ENCODE data around the gene PRKCE.

The PRKCE gene

DNA sequence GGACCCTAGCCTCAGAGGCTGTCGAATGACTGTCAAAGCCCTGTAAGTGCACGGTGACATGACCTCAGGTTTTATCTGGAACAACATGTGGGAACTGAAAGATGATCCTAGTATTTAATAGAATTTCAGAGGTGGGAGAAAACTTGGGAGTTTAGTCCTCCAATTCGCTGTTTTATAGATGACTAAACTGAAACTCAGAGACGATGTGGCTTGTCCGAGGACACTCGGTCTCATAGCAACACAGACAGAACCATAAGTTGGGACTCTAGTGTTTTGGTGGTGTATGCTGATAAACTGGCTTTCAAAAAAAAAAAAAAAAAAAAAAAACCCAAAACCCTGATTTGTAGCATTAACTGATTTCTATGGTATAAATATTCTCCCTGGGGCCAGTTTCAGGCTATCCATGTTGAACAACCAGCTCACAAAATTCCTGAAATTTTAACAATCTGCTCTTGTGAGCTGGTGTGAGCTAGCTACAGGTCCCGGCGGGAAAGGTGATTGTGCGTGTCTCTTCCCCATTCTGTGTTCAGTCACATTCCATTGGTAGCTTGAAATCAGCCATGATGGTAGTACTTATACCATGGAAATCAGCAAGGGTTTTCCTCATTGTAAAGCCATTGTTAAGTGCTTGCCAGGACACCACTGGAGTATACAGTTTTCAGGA lies 450.2 kb downstream of the PRKCE start:
- DNase-seq: no peak

GRCh38 chr2:46106690-46107089 lies 455.2 kb downstream of the PRKCE start:
- no peak for DNase-seq

- DNase-seq: no peak
Observed at GRCh38 chr2:46114996-46115395, 463.5 kb downstream of the PRKCE start.

DNA sequence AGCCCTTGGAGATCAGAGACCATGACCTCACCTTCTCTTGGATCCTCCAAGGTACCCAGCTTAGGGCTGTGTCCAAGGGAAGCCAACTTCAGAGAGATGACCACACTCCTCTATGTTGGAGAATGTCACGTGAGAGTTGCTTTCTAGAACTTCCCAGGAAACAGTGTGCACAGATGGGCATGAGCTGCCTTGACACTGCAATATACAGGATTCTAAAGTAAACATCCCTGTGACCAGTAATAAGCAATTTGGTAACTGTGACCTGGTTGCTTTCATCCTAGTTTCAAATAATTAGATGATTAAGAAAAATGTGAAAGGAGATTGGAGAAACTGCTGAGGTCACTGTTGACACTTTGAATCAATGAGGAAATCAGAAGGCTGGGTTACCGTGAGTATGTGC lies 464.7 kb downstream of the PRKCE start:
- DNase-seq: no peak

DNA sequence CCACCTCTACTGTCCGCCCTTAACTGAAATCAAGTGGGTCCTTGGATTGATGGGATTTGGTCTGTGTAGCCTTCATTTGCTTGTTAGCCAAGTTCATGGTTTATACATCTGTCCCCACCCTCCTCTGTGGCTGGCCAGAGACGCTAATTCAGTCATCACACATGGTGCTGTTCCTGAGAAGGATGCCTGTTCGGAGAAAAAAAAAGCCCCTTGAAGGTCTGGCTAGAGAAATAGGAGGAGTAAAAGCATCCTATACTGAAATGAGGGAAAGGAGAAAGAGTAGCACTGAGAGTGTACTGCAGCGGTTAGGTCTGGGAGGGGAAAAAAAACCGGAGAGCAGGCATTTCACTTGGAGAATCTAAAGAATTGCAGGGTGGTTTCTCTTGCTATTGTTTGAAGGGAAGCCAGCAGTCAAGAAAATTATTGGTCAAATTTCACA lies 465.1 kb downstream of the PRKCE start:
- DNase-seq: no peak

DNA sequence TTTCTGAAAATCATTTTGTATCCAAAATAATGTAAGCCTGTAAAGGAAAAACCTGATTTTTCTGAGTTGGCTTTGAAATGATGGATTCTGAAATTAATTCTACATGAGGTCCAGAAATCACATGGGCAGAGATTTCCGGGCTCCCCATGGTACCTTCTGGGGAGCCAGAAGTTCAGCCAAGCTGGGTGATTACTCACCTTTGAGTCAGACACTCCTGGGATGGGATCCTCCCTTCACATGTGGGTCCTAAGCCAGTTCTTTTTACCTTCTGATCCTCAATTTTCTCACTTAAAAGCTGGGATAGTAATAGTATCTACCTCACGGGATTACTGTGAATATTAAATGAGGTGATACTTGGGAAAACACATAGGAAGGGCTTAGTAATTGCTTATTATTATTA lies 465.9 kb downstream of the PRKCE start:
- DNase-seq: no peak

DNA sequence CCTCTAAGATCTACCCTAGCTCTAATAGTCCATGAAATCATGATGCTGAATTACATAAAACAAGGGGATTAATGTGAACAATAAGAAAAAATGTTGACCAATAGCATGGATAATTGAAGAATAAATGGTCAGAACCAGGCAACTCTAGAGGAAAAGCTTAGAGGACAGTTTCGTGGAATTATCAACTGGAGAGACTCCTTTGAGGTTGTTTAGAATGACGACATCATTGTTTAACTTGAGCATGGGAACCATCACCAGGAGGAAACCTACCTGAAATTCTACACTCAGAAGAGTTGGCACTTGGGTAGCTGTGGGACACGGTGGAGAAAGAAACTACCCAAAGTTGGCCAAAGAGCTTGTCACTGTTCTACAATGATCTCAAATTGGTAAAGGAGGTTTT lies 466.5 kb downstream of the PRKCE start:
- DNase-seq: no peak

DNA sequence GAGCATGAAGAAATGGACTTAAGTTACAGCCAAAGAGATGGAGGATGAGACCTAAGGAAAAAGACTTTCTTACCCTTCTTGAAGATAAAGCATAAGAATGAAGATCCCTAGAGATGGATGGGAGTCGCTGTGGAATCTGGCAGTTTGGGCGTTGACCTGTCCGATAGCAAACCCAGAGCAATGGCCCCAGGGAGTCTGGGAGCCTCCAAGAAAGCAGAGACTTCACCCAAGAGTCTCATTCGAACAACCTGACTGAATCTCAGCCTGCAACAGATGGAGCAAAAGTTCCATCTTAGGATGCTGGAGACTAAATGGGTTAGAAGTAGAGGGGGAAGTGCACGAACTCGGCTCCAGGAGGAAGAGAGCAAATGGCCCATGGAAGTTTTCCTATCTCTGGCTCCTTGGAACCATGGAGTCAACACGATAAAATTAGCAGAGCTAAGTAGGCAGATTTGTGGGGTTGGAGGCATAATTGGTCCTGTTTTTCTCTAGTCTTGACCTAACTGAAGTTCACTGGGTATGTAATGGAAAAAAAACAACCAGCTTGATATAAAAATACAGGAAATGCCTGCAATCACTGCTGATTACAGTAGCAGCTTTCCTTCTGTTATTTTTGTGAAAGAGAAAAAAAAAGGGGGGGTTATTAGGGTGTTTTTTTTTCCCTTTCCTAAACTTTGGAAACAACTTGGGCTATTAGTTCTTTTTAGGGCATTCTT lies 467.3 kb downstream of the PRKCE start:
- DNase-seq: no peak

DNA sequence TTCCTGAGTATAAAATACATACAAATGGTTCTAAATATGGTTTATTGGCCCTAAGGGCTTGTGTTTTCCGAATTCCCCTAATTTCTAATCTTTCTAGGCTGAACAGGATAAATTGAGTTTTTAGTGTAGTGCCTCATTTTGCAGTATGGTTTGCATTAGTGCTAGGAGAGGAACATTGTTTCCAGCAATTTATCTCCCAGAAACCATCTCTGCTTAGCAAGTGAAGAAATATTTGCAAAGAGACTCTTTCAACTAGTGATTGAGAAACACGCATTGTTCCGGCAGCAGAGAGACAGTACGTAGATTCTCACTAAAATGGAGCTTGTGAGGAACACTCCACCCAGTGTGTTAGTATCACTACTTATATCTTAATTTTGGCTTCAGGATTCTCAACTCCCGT lies 468.0 kb downstream of the PRKCE start:
- DNase-seq: no peak

GRCh38 chr2:46120792-46121555 lies 469.5 kb downstream of the PRKCE start:
- DNase-seq: no peak

DNA sequence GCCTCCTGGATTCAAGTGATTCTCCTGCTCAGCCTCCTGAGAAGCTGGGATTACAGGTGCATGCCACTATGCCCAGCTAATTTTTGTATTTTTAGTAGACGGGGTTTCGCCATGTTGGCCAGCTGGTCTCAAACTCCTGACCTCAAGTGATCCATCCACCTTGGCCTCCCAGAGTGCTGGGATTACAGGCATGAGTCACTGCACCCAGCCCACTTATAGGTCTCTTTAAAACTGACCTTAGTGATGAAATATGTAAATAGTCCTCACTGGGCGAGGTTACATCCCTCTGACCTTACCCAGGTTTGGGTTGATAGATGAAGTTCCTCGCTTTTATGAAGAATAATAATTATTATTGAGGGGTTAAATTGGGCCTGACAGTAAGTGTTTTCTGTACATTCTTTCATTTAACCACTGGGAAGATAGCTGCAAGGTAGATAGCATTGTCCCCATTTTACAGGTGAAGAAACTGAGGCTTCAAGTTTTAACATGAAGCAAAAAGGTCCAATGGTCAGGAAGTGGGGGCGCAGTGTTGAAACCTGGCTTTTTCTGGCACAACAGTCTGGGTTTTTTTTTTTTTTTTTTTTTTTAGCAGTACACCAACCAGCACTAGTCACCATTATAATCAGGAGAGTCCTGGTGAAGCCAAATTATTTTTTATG lies 471.0 kb downstream of the PRKCE start:
- no peak for DNase-seq

GRCh38 chr2:46123013-46123412 lies 471.5 kb downstream of the PRKCE start:
- no peak for DNase-seq

DNA sequence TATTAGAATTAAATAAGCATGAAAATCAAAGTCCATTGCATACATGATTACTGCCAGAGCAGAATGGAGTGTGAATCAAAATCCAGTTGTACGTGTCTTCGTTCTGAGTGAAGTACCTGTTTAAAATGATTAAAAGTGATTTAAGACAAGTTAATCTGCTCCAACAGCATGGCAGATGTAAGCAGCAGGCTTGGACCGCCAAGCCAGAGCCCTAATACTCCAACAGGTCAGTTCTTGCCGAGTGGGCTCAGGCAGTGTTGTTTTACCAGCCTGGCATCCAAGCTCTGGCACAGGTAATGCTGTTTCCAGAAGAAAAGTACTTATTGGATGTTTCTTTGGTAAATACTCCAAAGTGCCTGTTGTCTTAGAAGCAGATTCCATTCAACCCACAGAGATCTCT lies 474.3 kb downstream of the PRKCE start:
- no peak for DNase-seq

GRCh38 chr2:46126571-46126970 lies 475.1 kb downstream of the PRKCE start:
- DNase-seq: no peak

DNA sequence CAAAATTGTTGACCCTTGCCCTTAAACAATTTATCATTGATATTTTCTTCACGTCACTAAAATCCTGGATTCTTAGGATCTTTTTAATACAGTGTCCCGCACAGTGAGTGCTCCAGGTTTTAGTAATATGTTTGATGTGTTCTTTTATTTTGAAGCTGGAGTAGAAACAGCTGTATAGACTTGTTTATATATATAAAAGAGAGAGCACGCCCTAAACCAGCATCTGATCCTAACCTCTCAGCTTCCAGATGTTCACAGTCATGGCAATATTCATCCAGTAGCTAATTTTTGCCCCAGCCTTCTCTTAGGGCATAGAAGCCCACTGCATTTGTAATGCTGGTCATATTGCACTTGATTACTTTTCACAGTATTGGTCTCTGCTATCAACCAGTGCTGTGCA lies 475.7 kb downstream of the PRKCE start:
- DNase-seq: no peak

GRCh38 chr2:46130511-46130910 lies 479.0 kb downstream of the PRKCE start:
- DNase-seq: no peak

DNA sequence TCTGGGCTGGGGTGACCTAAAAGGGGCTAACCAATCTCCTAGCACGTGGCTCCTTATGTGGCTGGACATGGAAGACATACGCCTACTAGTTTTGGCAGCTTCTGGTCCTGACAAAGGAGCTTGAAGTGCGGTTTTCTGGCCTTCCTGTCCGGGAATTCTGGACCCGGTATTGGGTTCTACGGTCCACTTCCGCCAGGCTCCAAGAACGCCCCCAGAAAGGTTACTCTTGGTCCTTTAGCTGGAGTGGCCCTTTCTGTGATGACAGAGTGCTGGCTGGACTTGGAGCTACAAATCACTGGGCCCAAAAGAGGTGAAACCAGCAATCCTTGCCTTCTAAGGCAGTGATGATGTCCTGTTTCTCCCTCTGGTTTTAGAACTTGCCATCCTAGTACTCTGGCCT lies 481.5 kb downstream of the PRKCE start:
- no peak for DNase-seq

DNA sequence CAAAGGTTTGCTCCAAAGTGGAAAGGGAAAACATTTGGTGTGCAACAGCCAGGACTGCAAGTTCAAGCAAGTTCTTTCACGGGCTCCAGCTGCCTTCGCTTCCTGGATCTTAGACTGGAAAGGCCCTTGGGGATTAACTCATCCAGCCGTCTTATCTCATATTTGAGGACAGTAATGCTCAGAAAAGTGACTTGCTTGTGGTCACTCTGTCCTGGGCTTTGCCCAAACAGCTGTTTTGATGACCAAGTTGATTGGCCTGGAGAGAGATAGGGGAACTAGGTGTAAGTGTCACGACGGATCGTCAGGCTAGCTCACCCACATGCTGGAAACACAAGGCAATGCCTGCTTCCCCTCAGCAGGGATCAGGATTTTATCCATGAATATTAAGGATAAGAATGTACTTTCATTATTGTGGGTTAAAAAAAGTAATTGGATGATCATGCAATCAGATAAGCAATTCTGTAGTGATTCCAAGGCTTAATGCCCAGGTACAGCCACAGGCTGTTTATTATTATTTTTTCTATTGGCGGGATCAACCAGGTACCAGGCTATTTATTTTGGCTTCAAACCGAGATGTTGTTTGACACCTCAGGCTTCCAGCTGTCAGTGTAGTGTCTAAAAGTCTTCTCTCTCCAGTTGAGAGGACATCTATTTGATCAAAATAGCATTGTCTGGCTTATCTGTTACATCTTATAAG lies 483.2 kb downstream of the PRKCE start:
- no peak for DNase-seq

DNA sequence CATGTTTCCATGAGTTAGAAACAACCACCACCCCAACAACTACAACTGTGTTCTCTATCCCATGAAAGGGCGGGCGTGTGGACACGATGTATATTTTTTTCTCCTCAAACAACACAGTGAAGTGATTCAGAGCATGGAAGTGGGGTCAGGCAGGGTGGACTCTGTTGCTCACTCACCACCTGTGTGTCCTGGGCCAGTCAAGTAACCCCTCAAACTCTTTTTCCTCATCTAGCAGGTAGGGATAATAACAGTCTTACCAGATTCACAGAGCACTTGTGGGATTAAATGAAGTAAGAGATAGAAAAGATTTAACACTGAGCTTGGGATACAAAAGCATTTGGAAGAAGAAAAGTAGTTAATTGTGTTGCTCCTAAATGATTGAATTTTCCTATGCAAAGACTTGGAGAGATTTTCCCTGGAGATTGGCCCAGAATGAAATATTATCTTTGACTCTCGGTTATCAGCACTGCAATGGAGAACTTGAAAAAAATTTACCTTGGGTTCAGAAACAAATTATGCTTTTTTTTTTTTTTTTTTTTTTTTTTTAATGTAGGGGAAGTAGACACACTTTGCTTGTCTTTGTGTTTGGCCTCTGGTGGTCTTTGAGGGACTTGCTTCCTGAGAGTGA lies 483.9 kb downstream of the PRKCE start:
- no peak for DNase-seq

DNA sequence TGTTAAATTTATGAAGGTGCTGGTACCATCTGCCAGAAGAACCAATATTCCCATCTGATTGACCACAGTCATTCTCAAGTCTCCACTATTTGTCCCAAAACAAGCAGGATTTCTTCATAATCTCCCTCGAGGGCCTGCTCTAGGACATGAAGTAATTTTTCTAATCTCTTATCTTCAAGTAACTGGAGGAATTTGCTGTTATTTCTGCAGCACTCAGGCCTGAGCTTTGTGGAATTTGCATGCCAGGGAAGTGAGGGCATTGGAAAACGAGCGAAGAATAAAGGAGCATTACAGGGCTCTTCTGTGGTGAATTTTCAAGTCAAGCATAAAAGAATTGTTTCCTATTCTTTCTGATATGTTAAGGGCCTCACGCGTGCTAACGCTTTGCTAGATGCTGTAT lies 484.5 kb downstream of the PRKCE start:
- DNase-seq: no peak

DNA sequence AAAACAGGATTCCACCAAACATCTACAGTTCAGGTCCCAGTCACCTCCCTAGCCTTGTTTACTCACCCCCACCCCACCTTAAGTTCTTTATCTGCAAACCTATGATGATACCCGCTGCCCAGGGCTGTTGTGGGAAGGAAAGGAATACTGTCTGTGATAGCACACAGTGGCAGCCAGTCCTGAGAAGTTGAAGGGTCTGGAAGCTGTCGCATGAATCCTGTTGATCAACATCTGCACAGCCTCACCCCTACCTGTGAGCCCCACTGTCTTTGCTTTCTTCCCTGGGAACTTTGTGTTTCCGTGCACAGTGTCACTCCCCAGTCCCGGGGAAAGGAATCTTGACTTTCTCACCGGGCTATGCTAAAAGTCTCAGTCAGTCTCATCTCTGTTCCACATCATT lies 485.0 kb downstream of the PRKCE start:
- no peak for DNase-seq

DNA sequence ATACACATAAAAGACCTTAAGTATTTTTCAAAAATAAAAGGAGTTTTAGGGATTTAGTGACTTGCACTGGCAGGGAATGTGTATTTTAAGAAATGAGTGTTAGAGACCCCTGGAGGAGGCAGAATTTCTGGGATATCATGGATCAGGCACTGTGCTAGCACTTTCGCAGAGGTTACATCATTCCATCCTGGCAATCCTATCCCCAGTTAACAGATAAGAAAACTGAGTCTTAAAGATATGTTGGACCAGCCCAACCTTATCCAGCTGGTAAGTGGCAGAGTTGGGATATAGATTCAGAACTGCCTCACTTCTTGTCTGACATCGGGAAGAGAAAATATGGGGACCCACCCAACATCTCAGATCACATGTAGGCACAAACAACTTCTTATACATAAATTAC lies 485.5 kb downstream of the PRKCE start:
- no peak for DNase-seq

Data from CD4-positive, alpha-beta T cell treated with Interleukin-15 for 1 hour (primary cell).